Activated CD4-positive, alpha-beta T cell treated with anti-CD3 and anti-CD28 coated beads for 1 hour (primary cell): Measurements from ENCODE around the gene CACNA1C.

Experiments
- DNase-seq: peaks from one replicate; pipeline ENCODE4 v3.0.0-alpha.2; 2020

The CACNA1C gene

DNA sequence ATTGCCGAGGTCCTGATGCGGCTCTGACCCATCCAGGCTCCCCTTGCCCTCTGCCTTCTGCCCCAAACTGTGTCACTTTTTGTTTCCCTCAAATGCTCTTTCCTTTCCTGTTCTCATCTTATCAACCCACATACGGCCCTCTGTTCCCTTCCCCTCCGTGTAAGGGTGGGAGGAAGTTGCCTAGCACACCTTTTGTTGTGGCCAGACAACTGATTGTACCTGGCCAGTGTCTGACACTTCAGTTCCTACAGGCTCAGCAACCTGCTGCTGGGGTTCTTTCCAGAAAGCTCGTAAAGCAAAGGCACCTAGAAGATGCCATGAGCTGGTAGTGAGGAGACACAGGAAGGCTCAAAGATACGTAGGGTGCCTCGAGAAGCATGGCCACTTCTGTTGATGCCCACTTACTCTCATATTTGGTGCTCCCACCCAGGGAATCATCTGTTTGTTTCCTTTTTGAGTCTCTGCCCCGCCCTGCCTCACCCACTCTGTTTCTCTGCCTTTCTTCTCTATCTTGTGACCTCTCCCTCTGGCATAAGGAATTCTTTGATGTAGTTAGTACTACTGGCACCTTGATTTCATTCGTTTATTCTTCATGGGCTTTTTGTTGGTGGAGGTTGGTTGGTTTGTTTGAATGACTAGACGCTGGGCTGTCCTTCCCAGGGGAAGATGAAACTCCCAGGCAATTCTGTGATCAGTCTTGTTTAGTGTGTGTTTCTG is 589.5 kb downstream of the CACNA1C start:
- no peak for DNase-seq

DNA sequence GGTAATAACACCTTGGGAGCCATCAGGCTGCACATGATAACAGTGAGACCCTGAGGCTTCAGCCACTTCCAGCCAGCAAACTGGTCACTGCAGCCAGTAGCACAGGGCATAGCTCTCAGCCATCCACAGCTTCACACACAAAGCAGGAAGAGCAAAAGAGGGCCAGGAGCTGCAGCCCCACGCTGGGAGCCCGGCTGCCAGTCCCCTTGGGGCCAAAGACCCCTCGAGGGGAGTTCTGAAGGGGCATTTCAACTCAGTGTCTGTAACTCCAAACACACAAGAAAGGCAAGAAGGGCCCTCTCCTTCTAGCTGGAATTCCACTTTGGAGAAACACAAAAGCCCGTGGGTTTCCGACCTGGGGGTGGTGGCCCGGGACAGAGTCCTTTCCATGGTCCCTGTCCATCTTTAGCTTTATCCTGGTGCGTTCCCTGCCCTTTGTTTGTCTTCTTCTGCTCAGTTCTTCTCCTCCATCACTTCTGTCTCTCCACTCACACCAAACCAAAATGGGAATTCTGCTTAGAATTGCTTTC is 590.2 kb downstream of the CACNA1C start:
- DNase-seq = no peak

DNA sequence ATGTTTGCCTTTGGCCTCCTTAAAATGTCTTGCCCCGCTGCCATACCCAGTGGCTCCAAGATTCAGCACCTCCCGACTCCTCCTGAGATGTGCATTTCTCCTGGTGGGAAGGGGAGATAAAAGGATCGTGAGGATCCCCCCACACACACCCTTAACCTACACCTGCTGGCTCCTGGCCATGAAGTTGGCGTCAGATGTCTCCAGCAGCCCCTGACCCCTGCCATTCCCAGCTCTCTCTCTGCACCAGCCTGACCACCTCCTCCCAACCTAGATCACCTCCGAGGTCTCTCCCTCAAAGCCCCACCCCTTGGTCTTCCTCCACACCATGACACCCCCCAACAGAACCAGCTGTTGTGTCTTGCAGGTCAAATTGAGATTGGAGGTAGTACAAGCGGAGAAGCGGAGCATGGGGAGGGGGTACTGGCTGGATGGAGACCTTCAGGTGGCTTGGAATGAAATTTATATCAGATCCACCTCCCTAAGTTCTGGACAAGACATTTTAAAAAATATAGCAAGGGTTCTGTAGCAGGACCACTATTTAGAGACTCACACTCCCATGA is 590.9 kb downstream of the CACNA1C start:
- no peak for DNase-seq

DNA sequence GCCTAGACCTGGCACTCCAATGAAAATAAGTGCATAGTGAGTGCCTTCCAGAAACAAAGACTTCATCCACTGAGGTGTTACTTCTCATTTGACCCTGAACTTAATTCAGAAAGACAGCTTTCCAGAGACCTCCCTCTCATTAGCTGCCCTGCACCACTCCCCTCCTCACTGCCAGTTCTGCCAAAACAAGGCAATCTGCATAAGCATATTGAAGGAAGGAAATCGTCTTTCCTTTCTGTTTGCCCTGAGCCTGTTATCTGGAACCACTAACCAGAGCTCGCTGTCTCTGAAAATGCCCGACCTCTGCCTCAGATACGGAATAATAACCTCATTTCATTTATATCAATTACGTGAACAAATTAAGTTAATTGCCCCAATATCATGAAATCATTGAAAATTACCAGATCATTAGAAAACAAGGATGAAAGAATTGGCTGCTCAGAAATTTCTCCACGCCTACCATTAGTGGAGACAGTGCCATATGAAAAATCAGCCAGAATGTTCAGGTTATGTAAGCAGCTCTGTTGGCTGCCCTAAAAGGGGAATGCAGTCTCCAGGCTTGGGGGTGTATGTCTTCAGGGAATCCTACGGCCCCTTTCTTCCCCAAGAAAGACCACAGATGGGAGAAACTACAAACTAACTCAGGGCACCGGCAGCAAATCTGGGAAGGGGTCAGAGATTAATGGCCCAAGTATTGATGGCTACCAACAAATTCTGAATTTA is 592.1 kb downstream of the CACNA1C start:
- no peak for DNase-seq

DNA sequence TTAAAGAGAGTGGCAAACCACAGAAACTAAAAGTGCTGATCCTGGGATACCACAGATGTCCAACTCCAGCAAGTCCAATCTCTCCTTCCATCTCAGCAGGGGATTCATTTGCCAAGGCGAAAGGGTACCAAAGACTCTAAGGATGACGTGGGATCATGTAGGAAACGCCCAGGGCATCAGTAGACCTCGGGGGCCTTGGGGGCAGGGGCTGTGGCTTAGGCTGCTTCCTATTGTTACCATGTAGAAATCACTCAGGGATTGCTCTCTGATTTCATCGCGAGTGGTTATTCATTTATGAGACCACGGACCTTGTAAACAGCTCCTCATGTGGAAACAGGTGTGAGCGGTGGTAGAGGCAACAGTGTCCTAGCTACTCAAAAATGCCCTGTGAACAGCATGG is 592.7 kb downstream of the CACNA1C start:
- no peak for DNase-seq

DNA sequence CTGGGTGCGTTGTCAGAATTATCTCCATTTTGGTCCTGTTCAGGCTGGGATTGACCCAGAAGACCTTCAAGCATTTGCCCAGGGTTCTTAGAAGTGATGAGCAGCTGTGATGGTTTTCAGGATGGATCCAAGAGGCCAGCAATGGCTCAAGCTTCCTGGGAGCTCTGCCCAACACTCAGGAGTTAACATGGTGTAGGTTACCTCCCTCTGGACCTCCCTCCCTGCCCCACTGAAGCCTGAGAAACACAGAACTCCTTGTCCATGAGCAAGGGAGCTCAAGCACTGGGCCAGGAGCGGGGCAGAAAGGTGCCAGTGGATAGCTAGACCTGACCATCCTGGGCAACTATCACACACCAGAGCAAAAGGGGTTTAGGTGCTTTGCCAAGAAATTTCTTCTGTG is 593.6 kb downstream of the CACNA1C start:
- no peak for DNase-seq

DNA sequence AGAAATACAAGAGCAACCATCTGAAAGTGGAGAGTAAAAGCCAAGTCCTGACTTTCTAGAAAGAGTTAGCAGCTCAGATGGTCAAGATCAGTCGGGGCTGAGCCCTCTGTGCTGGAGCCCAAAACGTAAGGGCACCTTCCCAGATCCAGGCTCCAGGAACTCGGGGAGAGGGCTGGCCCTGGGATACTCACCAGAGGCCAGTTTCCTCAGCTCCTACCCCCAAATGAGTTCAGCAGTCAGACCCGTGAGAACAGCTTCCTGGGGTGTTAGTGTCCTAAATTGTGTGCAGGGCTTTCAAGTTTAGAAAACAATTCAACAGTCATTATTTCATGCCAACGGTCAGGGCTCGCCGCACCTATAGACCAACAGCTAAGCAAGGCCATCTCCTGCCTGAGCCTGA is 594.4 kb downstream of the CACNA1C start:
- DNase-seq = no peak

DNA sequence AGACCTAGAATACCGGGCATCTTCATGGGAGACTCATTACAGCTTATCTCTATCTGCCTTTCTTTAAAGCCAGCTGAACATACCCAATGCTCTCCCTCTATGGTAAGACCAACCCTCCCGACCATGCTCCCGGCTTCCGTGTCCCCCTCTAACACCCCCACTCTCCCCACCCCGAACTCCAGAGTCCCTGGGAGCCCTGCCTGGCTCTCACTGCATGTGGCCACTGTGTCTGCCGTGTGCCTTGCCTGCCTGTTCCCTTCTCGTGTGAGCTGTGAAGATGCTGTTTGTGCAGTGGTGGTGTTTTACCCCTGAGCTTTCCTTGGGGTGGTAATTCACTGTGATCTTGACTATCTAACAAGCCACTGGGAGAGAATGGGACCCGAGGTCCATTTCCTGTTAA is 595.6 kb downstream of the CACNA1C start:
- no peak for DNase-seq

DNA sequence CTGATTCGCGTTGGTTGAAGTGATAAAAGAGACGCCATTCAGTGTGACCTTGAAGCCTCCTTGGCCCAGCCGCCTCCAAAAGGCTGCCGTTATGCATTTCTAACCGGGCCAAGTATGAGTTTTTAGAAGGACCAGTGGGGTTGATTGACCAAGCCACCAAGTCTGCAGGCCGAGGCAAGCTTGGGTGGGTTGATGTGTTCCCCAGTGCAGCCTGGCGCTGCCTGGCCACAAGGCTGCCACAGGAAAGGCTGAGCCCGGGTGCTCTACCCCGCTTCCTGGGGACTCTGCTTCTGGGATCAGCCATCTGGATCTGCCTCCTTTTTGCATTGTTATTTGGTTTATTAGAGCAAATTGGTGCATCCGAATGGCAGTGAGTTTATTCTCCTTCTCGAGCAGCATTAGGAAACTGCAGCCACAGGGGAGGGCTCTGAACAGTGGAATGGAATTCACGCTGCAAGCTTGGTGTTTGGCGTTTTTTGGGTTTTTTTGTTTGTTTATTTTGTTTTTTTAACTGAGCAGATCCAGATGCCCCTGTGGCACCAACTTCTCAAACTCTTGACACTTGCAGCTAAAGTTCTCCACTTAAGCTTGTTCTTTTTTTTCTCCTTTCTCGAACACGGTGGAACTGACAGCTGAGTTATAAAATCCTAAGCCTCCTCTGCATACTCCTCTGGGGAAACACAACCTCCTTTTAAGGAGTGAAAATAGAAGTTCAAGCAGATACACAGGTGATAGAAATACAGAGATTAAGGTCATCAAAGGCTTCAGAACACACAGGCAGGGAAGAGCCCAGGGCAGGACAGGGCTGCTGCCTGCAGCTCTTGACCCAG is 596.6 kb downstream of the CACNA1C start:
- DNase-seq = no peak

DNA sequence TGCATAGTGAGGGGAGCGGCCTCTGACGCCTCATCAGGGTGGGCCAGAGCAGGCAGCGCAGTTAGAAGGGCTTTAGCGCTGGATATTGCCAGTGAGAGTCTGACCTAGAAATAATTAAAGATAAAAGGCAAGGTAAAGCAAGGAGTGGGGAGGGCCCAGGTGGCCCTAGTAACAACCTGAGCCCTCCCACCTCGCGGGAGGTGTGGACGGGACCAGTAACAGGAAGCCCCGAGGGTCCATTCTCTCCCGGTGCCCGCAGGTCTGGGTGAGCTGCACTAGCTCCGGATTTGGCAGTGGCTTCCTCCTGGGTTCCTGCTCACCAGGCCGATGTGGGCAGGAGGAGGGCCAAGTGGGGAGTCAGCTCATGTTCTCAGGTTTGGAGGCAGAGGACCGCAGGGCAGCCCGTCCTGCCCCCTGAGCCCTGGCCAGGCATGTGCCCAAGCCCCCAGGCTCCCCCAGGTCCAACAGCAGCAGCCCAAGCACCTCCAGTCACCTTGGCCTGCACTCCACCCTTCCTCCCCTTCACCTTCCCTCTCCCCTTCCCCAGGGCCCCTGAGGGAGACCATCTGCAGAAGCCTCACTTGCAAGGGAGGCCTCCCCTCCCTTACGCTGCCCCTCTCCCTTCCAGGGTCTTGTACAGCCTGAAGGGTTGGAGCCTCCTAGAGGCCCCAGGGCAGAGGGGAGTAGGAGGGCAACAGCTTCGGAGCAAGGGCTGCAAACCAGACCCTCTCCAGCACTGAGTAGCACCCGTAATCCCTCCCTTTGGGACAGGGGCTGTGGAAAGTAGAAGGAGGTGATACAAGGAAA is 597.7 kb downstream of the CACNA1C start:
- no peak for DNase-seq

DNA sequence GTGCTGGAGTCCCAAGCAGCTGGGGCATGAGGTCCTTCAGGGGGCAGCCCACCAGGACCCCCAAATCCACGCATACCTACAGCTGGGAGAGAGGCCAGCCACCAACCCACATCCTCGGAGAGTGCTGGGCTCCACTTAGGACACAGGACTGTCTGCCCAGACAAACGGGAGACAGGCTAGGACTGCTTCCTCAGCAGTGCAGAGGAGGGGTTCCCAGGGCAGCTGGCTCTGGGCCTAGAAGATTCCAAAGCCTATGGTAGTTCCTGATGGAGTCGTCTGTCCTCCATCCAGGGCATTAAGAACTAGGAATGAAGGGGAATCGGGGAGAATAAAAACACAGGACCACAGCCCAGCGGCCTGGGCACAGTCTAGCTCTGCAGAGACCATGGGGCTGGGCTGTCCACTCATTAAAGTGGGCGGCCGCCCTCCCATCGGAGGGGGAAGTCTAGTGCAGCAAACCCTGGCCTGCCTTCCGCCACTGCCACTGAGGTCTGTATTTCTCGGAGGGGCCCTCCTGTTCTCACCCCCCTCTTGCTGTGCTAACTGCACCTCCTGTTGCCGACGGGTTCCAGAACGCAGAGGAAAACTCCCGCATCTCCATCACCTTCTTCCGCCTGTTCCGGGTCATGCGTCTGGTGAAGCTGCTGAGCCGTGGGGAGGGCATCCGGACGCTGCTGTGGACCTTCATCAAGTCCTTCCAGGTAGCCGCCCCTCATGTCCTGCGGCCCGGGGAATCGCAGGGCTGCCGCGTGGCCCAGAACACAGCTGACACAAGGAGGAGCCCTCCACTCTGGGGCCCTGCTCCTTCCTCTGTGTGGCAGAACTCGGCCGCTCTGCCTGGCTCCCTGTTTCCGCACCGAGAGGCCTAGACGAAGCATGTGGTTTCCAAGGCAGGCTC is 598.5 kb downstream of the CACNA1C start:
- DNase-seq = no peak

DNA sequence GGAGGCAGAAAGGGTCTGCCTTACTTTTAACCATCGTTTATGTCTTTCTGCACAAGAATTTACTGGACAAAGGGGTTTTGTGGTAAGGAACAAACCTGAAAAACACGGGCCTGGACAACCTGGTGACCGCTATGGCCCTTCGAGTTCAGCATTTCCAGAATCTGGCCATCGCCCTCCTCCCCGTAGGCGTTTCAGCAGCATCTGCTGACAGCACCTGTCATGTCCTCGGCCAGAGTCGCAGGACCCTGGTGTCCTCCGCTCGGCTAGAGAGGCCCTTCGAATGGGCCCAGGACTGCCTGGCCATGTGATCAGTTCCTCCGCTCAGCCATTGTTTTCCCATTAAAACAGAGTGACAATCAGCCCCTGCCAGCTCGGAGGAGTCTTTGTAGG is 599.2 kb downstream of the CACNA1C start:
- DNase-seq = no peak

DNA sequence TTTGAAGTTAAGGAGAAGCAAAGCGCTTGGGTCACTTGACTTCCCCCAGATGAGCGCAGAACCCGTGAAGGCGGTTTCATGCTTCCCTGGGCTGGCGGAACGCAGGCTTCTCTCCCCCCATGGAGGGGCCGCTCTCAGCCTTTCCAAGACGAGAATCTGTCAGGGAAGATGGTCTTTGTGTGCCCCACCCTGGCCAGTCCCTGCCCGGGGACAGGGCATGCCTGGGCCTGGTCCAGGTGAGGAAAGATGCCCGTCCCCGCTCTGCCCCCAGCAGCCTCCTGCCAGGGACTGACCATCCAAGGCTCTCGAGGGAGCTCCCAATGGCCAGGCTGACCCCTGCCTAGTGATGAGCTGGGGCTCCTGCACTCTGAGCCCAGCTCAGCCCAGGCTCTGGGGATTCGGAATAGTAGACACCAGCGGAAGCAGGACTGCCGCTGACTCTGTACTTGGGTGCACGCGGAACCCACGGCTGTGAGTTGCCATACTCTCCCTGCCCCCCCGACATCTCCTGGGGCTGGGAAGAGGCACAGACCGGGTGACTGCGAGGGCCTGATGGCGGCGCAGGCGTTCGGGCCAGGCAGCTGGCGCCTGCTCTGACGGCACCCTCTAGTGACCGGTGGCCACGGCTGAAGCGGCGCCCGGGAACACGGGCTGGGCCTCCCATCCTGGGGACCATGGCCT is 599.8 kb downstream of the CACNA1C start:
- no peak for DNase-seq

DNA sequence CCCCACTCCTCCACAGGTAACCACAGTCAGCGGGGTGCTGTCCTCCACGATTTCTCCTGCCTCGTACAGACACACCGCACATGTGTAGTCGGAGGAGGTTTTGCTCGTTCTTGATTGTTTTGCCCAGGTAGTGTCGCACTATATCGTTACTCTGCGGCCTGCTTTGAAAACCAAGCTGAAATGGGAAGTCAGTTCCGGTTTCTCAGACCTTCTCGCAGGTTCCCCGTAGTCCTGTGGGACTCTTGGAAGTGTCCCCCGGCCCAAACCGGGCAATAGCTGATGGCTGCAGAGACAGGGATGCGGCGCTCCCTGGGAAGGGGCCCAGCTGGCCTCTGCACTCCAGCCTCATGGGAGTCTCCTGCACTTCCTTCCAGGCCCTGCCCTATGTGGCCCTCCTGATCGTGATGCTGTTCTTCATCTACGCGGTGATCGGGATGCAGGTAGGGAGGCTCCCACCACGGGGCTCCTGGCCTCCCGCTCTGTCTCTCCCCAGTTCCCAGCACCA is 600.7 kb downstream of the CACNA1C start:
- no peak for DNase-seq

DNA sequence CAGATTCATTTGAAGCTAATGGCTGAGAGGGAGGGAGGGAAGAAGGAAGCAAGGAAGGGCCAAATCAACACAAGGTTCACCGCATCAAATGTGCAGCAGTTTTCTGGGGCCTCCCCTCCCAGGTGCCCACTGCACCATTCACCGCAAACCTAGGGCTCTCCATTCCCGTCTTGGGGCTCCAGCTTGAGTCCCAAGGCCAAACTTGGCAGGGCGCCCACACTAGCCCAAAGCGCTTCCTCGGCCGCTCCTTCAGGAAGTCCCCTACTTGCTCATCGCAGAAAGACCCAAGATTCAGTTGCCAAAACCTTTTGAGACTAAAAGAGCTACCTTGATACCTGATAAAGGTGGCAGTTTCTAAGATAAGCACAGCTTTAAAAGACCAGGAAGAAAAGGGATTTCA is 601.5 kb downstream of the CACNA1C start:
- DNase-seq = no peak

DNA sequence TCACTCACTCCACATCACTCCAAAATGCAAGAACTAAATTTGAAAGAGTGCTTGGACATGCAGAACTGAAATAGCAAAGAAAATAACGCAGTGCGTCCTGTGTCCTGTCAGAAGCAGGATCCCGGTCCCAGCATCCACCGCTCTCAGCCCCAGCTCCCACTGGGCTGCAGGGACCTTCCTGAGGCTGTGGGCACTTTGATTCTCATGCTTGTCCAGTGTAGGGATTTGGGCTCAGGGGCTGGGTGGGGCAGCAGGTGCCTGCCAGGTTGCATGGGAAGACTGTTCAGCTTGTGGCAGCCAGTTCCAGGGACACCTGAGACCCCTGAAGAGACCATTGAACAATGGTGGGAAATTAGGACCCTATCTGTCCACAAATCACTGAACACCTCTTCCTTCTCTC is 602.0 kb downstream of the CACNA1C start:
- no peak for DNase-seq

DNA sequence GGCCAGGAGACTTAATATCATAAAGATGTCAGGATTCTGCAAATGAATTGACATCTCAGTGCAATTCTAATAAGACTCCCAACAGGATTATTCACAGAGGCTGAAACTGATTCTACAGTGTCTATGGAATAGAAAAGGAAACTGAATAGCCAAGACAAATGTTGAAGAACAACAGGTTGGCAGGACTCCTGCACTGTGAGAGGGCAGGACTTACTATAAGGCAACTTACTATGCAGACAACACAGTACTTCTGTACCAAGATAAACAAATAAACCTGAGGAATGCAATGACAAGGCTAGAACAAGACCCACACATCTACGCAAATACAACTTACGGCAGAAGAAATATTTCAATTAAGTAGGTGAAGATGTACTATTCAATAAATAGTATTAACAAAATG is 609.7 kb downstream of the CACNA1C start:
- DNase-seq = no peak

DNA sequence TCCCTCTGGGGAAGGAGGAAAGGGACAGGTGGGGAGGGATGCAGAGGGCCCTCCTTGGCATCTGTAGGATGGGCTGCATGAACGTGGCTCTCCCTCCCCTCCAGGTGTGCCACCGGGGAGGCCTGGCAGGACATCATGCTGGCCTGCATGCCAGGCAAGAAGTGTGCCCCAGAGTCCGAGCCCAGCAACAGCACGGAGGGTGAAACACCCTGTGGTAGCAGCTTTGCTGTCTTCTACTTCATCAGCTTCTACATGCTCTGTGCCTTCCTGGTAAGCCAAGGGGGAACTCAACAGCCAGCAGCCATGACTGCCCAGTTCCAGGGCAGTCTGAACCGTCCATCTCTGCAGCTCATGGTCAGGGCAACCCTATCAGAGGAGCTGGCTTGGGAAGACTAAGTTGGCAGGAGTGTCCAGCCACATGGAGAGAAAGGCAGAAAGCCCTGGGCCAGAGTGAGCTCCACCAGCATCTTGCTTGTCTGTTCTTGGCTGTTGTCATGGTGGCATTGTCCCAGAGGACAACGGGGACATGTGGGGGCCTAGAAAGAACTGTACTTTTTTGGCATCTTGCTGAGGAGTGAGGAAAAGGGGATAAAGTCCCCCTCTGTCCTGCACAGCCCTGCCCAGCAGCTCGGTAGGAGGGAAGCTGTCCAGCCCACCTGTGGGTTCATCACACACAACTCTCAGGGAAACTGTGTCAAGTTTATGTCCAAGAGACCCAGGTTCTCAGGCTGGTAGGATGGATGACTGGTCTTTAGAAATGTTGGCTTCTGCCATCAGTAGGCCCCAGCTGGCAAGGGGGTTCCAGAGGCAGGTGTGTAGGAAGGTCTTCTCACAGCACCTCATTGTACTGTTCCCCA is 612.2 kb downstream of the CACNA1C start:
- DNase-seq = no peak

DNA sequence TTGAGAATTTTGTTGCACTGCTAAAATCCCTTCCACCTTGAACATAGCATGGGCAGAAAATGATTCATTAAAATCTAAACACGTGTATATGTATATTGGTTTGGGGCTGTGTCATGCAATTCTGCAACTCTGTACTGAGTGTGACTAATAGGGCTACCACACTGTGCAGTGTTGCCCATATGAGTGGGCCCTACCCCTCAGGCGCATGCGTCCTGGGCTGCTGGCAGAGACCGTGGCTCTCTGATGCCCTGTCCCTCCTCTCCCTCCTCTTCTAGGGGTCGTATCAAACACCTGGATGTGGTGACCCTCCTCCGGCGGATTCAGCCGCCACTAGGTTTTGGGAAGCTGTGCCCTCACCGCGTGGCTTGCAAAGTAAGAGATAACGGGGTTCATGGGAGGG is 613.6 kb downstream of the CACNA1C start:
- no peak for DNase-seq

DNA sequence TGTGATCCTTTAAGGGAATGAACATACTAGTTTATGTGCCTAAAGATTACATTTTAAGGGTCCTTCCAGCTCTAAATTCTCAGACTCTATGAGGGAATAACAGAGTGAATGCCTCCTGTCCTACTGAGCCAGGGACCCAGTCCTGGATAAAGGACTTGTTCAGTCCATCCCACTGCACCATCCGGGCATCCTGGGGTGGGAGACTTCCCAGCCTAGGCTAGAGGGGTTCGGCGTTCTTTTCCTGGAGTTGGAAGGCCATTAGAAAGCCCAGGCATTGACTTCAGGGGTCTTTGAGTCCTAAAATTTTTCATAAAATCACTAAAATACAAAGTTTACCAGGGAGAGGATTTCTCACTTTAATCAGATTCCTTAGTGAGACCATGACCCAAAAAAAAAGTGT is 614.1 kb downstream of the CACNA1C start:
- no peak for DNase-seq
